HepG2 (cell line): ENCODE measurements around the gene PCDHB14. TPM values are rescaled to one million over a fixed set of nuclear protein-coding genes. Genes with fewer than 3 reads are reported as not detected.

ENCODE experiments used
- DR1 ChIP-seq: sonication (generic); formaldehyde crosslinking; IDR thresholded peaks from 2 replicates; pipeline ENCODE4 v1.8.0; 2021; ENCODE audit warnings: mild to moderate bottlenecking, missing genetic modification reagents, inconsistent platforms
- GMEB1 ChIP-seq: sonication (generic); formaldehyde crosslinking; IDR thresholded peaks from 2 replicates; pipeline ENCODE4 v1.5.1; 2020; ENCODE audit warnings: missing genetic modification reagents, mild to moderate bottlenecking, borderline replicate concordance
- GRHL1 ChIP-seq: sonication (generic); formaldehyde crosslinking; conservative IDR thresholded peaks from 2 replicates; pipeline ENCODE4 v1.8.0; 2022; ENCODE audit warnings: missing genetic modification reagents
- KLF6 ChIP-seq: IDR thresholded peaks from 2 replicates; pipeline ENCODE4 v1.8.0; 2016; ENCODE audit warnings: missing biosample characterization, missing genetic modification reagents
- MAFK ChIP-seq, 2 experiments: IDR thresholded peaks in 1 of 2; conservative IDR thresholded peaks in 1 of 2; 2 replicates each; pipeline ENCODE4 v1.6.1; 2011; ENCODE audit warnings: improper control_type of control experiment in 2 of 2, low read length in 2 of 2
- NFE2 ChIP-seq: sonication (generic); formaldehyde crosslinking; IDR thresholded peaks from 2 replicates; pipeline ENCODE4 v1.4.0; 2020; ENCODE audit warnings: missing genetic modification reagents
- ZFP82 ChIP-seq: sonication (generic); formaldehyde crosslinking; IDR thresholded peaks from 2 replicates; pipeline ENCODE4 v1.5.1; 2020; ENCODE audit warnings: mild to moderate bottlenecking, missing genetic modification reagents, borderline replicate concordance
- polyA plus RNA-seq, 8 experiments: library from polyadenylated mRNA; depleted of rRNA in 3 of 8; stranded (reverse) in 7 of 8; unstranded in 1 of 8; fragments of >200 nt; fragmentation: Illumina TruSeq in 4 of 8; extraction: Trizol in 4 of 8; gene quantifications; 2 replicates each; pipeline versions ENCODE4 v1.2.1 to v1.2.3, GENCODE V29; 2011 to 2016; ENCODE audit warnings: low read depth in 4 of 8, missing spikeins in 1 of 8, mixed read lengths in 1 of 8; ENCODE audit not compliant: insufficient read depth in 1 of 8
- total RNA-seq, 5 experiments: library from RNA; depleted of rRNA; stranded (reverse); fragments of >200 nt; fragmentation: Illumina TruSeq; extraction: Trizol; gene quantifications; 2 replicates each; pipeline ENCODE4 v1.2.3, GENCODE V29; 2016; ENCODE audit warnings: low read depth in 1 of 5
- TF ChIP-seq, protein P1 (sequence below): IDR thresholded peaks from 2 replicates; pipeline ENCODE4 v1.4.0; 2020; ENCODE audit warnings: mild to moderate bottlenecking, missing genetic modification reagents

The PCDHB14 gene
- total and polyA plus RNA-seq, 2 of the 13 experiments (the other 11 are each of a cell fraction or from before 2014, with no cell fraction given), result 0.37 to 0.40 TPM

GRCh38 chr5:141269195-141269594, 46.1 kb downstream of the PCDHB14 start (continued):
- TF ChIP-seq ZFP82 (CRISPR knock-in tag), result no peak
- TF ChIP-seq, protein P1, sequence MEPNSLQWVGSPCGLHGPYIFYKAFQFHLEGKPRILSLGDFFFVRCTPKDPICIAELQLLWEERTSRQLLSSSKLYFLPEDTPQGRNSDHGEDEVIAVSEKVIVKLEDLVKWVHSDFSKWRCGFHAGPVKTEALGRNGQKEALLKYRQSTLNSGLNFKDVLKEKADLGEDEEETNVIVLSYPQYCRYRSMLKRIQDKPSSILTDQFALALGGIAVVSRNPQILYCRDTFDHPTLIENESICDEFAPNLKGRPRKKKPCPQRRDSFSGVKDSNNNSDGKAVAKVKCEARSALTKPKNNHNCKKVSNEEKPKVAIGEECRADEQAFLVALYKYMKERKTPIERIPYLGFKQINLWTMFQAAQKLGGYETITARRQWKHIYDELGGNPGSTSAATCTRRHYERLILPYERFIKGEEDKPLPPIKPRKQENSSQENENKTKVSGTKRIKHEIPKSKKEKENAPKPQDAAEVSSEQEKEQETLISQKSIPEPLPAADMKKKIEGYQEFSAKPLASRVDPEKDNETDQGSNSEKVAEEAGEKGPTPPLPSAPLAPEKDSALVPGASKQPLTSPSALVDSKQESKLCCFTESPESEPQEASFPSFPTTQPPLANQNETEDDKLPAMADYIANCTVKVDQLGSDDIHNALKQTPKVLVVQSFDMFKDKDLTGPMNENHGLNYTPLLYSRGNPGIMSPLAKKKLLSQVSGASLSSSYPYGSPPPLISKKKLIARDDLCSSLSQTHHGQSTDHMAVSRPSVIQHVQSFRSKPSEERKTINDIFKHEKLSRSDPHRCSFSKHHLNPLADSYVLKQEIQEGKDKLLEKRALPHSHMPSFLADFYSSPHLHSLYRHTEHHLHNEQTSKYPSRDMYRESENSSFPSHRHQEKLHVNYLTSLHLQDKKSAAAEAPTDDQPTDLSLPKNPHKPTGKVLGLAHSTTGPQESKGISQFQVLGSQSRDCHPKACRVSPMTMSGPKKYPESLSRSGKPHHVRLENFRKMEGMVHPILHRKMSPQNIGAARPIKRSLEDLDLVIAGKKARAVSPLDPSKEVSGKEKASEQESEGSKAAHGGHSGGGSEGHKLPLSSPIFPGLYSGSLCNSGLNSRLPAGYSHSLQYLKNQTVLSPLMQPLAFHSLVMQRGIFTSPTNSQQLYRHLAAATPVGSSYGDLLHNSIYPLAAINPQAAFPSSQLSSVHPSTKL (CRISPR knock-in tag), result no peak
- TF ChIP-seq NFE2 (CRISPR knock-in tag), result no peak
- no peak for TF ChIP-seq GRHL1 (CRISPR knock-in tag)
- no peak for TF ChIP-seq DR1 (CRISPR knock-in tag)
- no peak for TF ChIP-seq KLF6 (CRISPR knock-in tag)
- TF ChIP-seq GMEB1 (CRISPR knock-in tag), result no peak
- peak; percentile 43 to 63; a peak in 3 of 4 replicates for TF ChIP-seq MAFK (conservative IDR thresholded peaks at IDR 0.05 in 1 of 2, IDR thresholded peaks at IDR 0.05 in 1 of 2; ENCODE audit: low read length in 2 of 2)
- TF ChIP-seq, all 625 proteins: peak for 3
